ENCODE results near the gene SAP30L. TPM values are rescaled to one million over a fixed set of nuclear protein-coding genes. Genes with fewer than 3 reads are reported as not detected.

SAP30L gene
- total and polyA plus RNA-seq, 7 experiments from 2014 or later, result 18.1 to 45.7 (median 34.7) TPM

- Mint-ChIP-seq H3K9me3 (peaks cover 0 to 5% (median 0%) of the 10 kb centered on the region in 11 donors), H3K4me1 (peaks cover 17 to 52% (median 39%) of the 10 kb centered on the region in 7 donors), H3K27ac (no peak overlapping the region), H3K27me3 (peaks cover 80 to 96% (median 85%) of the 10 kb centered on the region in 5 donors), H3K36me3 (peaks cover 0 to 11% (median 0%) of the 10 kb centered on the region in 5 donors), H3K4me3 (no peak overlapping the region)
- intact Hi-C loops (cut with micrococcal nuclease), result no loop called here
- CTCF ChIA-PET, result no interaction called here
- H3K36me3 ChIP-seq (ENCODE audit: control insufficient read depth in 2 of 3, insufficient read depth in 3 of 3, low read length in 3 of 3), result no peaks in the 10 kb centered on the region
- H3K27ac ChIP-seq (ENCODE audit: low read depth, low read length), result no peak overlapping the region
- POLR2A ChIA-PET, result no interaction called here
- peaks cover 11 to 62% of the 10 kb centered on the region in 2 donors for H3K27me3 ChIP-seq (ENCODE audit: control insufficient read depth in 2 of 2, insufficient read depth in 2 of 2, low read length in 2 of 2)
- ATAC-seq (no peak), DNase-seq (no peak)
- peaks cover 8 to 17% of the 10 kb centered on the region in 2 donors for H3K4me1 ChIP-seq (ENCODE audit: control insufficient read depth in 2 of 2, insufficient read depth in 2 of 2, low read length in 2 of 2)
- H3K4me3 ChIP-seq (ENCODE audit: low read length), result no peak overlapping the region
- no peaks in the 10 kb centered on the region for H3K9me3 ChIP-seq (ENCODE audit: control insufficient read depth in 2 of 3, low read length in 3 of 3)
Measured at GRCh38 chr5:154480847-154481246, 35.0 kb downstream of the SAP30L start.

GRCh38 chr5:154481584-154482381, 36.0 kb downstream of the SAP30L start:
- Histone ChIP-seq H3K4me3 (ENCODE audit: low read length) (no peak overlapping the region), H3K36me3 (ENCODE audit: control insufficient read depth in 2 of 3, insufficient read depth in 3 of 3, low read length in 3 of 3) (no peaks in the 10 kb centered on the region), H3K27me3 (ENCODE audit: control insufficient read depth in 2 of 2, insufficient read depth in 2 of 2, low read length in 2 of 2) (peaks cover 18 to 57% of the 10 kb centered on the region in 2 donors), H3K27ac (ENCODE audit: low read depth, low read length) (no peak overlapping the region), H3K9me3 (ENCODE audit: control insufficient read depth in 2 of 3, low read length in 3 of 3) (no peaks in the 10 kb centered on the region), H3K4me1 (ENCODE audit: control insufficient read depth in 2 of 2, insufficient read depth in 2 of 2, low read length in 2 of 2) (peaks cover 1 to 9% of the 10 kb centered on the region in 2 donors)
- Mint-ChIP-seq H3K27me3 (peaks cover 80 to 96% (median 85%) of the 10 kb centered on the region in 5 donors), H3K27ac (no peak overlapping the region), H3K9me3 (peaks cover 0 to 3% (median 0%) of the 10 kb centered on the region in 11 donors), H3K4me3 (no peak overlapping the region), H3K4me1 (peaks cover 12 to 42% (median 32%) of the 10 kb centered on the region in 7 donors), H3K36me3 (peaks cover 0 to 11% (median 0%) of the 10 kb centered on the region in 5 donors)
- DNase-seq (no peak), ATAC-seq (no peak)
- ChIA-PET CTCF (interaction anchor here (1.1 kb wide), 1 partner anchor 14 kb away, joined by 3 read pairs; no protein-coding TSS in a partner anchor), POLR2A (no interaction called here)
- intact Hi-C loops (cut with micrococcal nuclease), result no loop called here

- ATAC-seq (no peak), DNase-seq (peak in 1 of 9 donors; percentile 22)
- peaks cover 18 to 48% of the 10 kb centered on the region in 2 donors for H3K27me3 ChIP-seq (ENCODE audit: control insufficient read depth in 2 of 2, insufficient read depth in 2 of 2, low read length in 2 of 2)
- H3K4me1 Mint-ChIP-seq, result peaks cover 7 to 35% (median 25%) of the 10 kb centered on the region in 7 donors
- H3K9me3 Mint-ChIP-seq, result peaks cover 0 to 3% (median 0%) of the 10 kb centered on the region in 11 donors
- CTCF ChIA-PET, result interaction anchor here (1.0 to 1.1 kb wide), 3 partner anchors 11 to 16 kb away, joined by 3 read pairs; no protein-coding TSS in a partner anchor
- H3K27ac ChIP-seq (ENCODE audit: low read depth, low read length), result no peak overlapping the region
- H3K4me3 Mint-ChIP-seq, result peak overlapping the region in 3 of 10 donors; percentile 21 to 28 (median 26)
- intact Hi-C loops (cut with micrococcal nuclease), result loop anchor here in 1 of 2 donors (1.0 kb wide), 1 partner anchor 10 kb away; no protein-coding TSS in a partner anchor
- no peaks in the 10 kb centered on the region for H3K36me3 ChIP-seq (ENCODE audit: control insufficient read depth in 2 of 3, insufficient read depth in 3 of 3, low read length in 3 of 3)
- peak overlapping the region in 1 of 9 donors; percentile 46 for H3K27ac Mint-ChIP-seq
- no peaks in the 10 kb centered on the region for H3K9me3 ChIP-seq (ENCODE audit: control insufficient read depth in 2 of 3, low read length in 3 of 3)
- no peak overlapping the region for H3K4me3 ChIP-seq (ENCODE audit: low read length)
- H3K36me3 Mint-ChIP-seq, result peaks cover 0 to 7% (median 0%) of the 10 kb centered on the region in 5 donors
- POLR2A ChIA-PET, result no interaction called here
- peaks cover 82 to 96% (median 87%) of the 10 kb centered on the region in 5 donors for H3K27me3 Mint-ChIP-seq
- H3K4me1 ChIP-seq (ENCODE audit: control insufficient read depth in 2 of 2, insufficient read depth in 2 of 2, low read length in 2 of 2), result no peaks in the 10 kb centered on the region
Measured at GRCh38 chr5:154482528-154483449, 37.0 kb downstream of the SAP30L start.

- Mint-ChIP-seq H3K36me3 (peaks cover 0 to 7% (median 0%) of the 10 kb centered on the region in 5 donors), H3K4me1 (peaks cover 7 to 35% (median 25%) of the 10 kb centered on the region in 7 donors), H3K4me3 (peak overlapping the region in 5 of 10 donors; percentile 7 to 50 (median 34)), H3K27ac (peak overlapping the region in 1 of 9 donors; percentile 64), H3K27me3 (peaks cover 85 to 93% (median 88%) of the 10 kb centered on the region in 5 donors), H3K9me3 (peaks cover 0 to 3% (median 0%) of the 10 kb centered on the region in 11 donors)
- no peaks in the 10 kb centered on the region for H3K9me3 ChIP-seq (ENCODE audit: control insufficient read depth in 2 of 3, low read length in 3 of 3)
- no peaks in the 10 kb centered on the region for H3K4me1 ChIP-seq (ENCODE audit: control insufficient read depth in 2 of 2, insufficient read depth in 2 of 2, low read length in 2 of 2)
- ATAC-seq (no peak), DNase-seq (no peak)
- H3K36me3 ChIP-seq (ENCODE audit: control insufficient read depth in 2 of 3, insufficient read depth in 3 of 3, low read length in 3 of 3), result no peaks in the 10 kb centered on the region
- intact Hi-C loops (cut with micrococcal nuclease), result loop anchor here in 1 of 2 donors (1.0 kb wide), 1 partner anchor 12 kb away; no protein-coding TSS in a partner anchor
- ChIA-PET CTCF (interaction anchor here (1.0 kb wide), 2 partner anchors 12 to 17 kb away, joined by 3 read pairs; no protein-coding TSS in a partner anchor), POLR2A (no interaction called here)
- H3K27me3 ChIP-seq (ENCODE audit: control insufficient read depth in 2 of 2, insufficient read depth in 2 of 2, low read length in 2 of 2), result peaks cover 18 to 47% of the 10 kb centered on the region in 2 donors
- H3K4me3 ChIP-seq (ENCODE audit: low read length), result no peak overlapping the region
- H3K27ac ChIP-seq (ENCODE audit: low read depth, low read length), result no peak overlapping the region
Measured at GRCh38 chr5:154483654-154484392, 38.0 kb downstream of the SAP30L start.

GRCh38 chr5:154484393-154485095, 38.7 kb downstream of the SAP30L start:
- H3K36me3 Mint-ChIP-seq, result peaks cover 0 to 5% (median 0%) of the 10 kb centered on the region in 5 donors
- peaks cover 0 to 3% (median 0%) of the 10 kb centered on the region in 11 donors for H3K9me3 Mint-ChIP-seq
- peak overlapping the region in 2 of 10 donors; percentile 34 to 50 for H3K4me3 Mint-ChIP-seq
- ATAC-seq, result no peak
- H3K9me3 ChIP-seq (ENCODE audit: control insufficient read depth in 2 of 3, low read length in 3 of 3), result no peaks in the 10 kb centered on the region
- no peaks in the 10 kb centered on the region for H3K4me1 ChIP-seq (ENCODE audit: control insufficient read depth in 2 of 2, insufficient read depth in 2 of 2, low read length in 2 of 2)
- DNase-seq, result no peak
- peaks cover 5 to 28% (median 20%) of the 10 kb centered on the region in 7 donors for H3K4me1 Mint-ChIP-seq
- H3K4me3 ChIP-seq (ENCODE audit: low read length), result no peak overlapping the region
- ChIA-PET CTCF (no interaction called here), POLR2A (no interaction called here)
- H3K27ac Mint-ChIP-seq, result peak overlapping the region in 1 of 9 donors; percentile 64
- H3K27ac ChIP-seq (ENCODE audit: low read depth, low read length), result no peak overlapping the region
- H3K36me3 ChIP-seq (ENCODE audit: control insufficient read depth in 2 of 3, insufficient read depth in 3 of 3, low read length in 3 of 3), result no peaks in the 10 kb centered on the region
- intact Hi-C loops (cut with micrococcal nuclease), result no loop called here
- peaks cover 18 to 42% of the 10 kb centered on the region in 2 donors for H3K27me3 ChIP-seq (ENCODE audit: control insufficient read depth in 2 of 2, insufficient read depth in 2 of 2, low read length in 2 of 2)
- peaks cover 83 to 90% (median 88%) of the 10 kb centered on the region in 5 donors for H3K27me3 Mint-ChIP-seq
